Vagina (tissue), 2 donors: ENCODE data around the gene TRPM1. TPM values are rescaled to one million over a fixed set of nuclear protein-coding genes. Genes with fewer than 3 reads are reported as not detected.

Experiments used
- DNase-seq, 2 donors: peaks; one replicate each; pipeline ENCODE4 v3.0.0-alpha.2; 2017; ENCODE audit errors: extremely low spot score in 2 of 2
- H3K27ac ChIP-seq: fragments of 200-600 bp; sonication (generic); one replicate; pipeline ENCODE4 v1.5.1; 2019
- H3K27me3 ChIP-seq: fragments of 200-600 bp; sonication (generic); one replicate; pipeline ENCODE4 v1.5.1; 2019
- H3K36me3 ChIP-seq, 2 donors: fragments of 200-600 bp; sonication (generic); one replicate each; pipeline ENCODE4 v1.5.1; 2017 to 2019
- H3K4me1 ChIP-seq: fragments of 200-600 bp; sonication (generic); one replicate; pipeline ENCODE4 v1.5.1; 2019
- H3K4me3 ChIP-seq, 2 donors: fragments of 200-600 bp; sonication (generic); 1 replicate in 1 of 2; 2 replicates in 1 of 2; pipeline ENCODE4 v1.5.1; 2016 to 2019
- H3K9me3 ChIP-seq: fragments of 200-600 bp; sonication (generic); one replicate; pipeline ENCODE4 v1.5.1; 2019
- POLR2A ChIP-seq, 2 donors: fragments of 450-650 bp; IDR thresholded peaks; one replicate each; pipeline ENCODE4 v1.6.1; 2017; ENCODE audit warnings: antibody characterized with exemption in 2 of 2, mild to moderate bottlenecking in 2 of 2, moderate library complexity in 2 of 2
- POLR2AphosphoS5 ChIP-seq, 2 donors: sonication (generic); formaldehyde crosslinking; IDR thresholded peaks; one replicate each; pipeline ENCODE4 v1.9.0; 2017; ENCODE audit warnings: antibody characterized with exemption in 2 of 2, mild to moderate bottlenecking in 2 of 2, low read depth in 1 of 2; ENCODE audit not compliant: insufficient read depth in 1 of 2
- intact Hi-C: fragments of 100-400 bp; cut with DNase I; formaldehyde crosslinking; loops from one replicate; pipeline ENCODE4 v1.15.1; 2023
- total RNA-seq: library from RNA; depleted of rRNA; stranded (reverse); fragments of >200 nt; gene quantifications from one replicate; pipeline ENCODE4 v1.2.3, GENCODE V29; 2016
- TF ChIP-seq, protein P1 (sequence below), 3 experiments: fragments of 450-650 bp in 2 of 3; fragments of 200-600 bp in 1 of 3; sonication (generic) in 1 of 3; IDR thresholded peaks; one replicate each; pipeline ENCODE4 v1.5.1; 2017 to 2019; ENCODE audit warnings: antibody characterized with exemption in 3 of 3, mild to moderate bottlenecking in 2 of 3, moderate library complexity in 2 of 3

Gene TRPM1
- total RNA-seq, 1 donor from 2014 or later = not detected

DNA sequence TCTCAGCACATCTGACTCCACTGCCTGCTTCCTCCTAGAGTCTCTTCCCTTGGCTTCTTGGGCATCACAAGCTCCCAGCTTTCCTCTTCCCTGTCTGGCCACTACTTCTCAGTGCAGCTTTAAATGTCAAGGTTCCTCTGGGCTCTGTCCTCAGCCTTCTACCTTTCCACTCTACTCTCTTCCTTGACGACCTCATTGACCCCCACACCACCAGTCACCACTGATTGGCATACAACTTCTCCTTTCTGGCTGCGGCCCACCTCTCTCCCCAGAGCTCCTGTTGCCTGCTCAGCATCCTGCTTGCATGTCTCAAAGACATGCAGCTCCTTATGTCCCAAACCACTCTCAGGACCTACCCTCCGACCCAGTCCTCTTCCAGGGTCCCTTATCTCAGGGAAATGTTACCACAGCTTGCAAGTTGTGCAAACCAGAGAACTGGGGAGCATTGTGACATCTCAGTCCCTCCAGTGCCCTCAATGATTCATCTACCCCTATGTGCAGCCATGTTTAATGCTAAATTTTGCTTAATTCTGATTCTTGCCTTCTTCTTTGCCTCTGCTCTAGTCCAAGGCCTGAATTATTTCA, 49.9 kb downstream of the TRPM1 start:
- TF ChIP-seq POLR2A (IDR thresholded peaks at IDR 0.05) (no peak), POLR2AphosphoS5 (IDR thresholded peaks at IDR 0.05; ENCODE audit: insufficient read depth in 1 of 2, low read depth in 1 of 2) (no peak)
- TF ChIP-seq, protein P1, sequence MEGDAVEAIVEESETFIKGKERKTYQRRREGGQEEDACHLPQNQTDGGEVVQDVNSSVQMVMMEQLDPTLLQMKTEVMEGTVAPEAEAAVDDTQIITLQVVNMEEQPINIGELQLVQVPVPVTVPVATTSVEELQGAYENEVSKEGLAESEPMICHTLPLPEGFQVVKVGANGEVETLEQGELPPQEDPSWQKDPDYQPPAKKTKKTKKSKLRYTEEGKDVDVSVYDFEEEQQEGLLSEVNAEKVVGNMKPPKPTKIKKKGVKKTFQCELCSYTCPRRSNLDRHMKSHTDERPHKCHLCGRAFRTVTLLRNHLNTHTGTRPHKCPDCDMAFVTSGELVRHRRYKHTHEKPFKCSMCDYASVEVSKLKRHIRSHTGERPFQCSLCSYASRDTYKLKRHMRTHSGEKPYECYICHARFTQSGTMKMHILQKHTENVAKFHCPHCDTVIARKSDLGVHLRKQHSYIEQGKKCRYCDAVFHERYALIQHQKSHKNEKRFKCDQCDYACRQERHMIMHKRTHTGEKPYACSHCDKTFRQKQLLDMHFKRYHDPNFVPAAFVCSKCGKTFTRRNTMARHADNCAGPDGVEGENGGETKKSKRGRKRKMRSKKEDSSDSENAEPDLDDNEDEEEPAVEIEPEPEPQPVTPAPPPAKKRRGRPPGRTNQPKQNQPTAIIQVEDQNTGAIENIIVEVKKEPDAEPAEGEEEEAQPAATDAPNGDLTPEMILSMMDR (IDR thresholded peaks at IDR 0.05) = no peak
- no peaks in the 10 kb centered on the region for H3K27me3 ChIP-seq
- H3K4me1 ChIP-seq = no peaks in the 10 kb centered on the region
- H3K27ac ChIP-seq = no peak overlapping the region
- DNase-seq = no peak
- H3K4me3 ChIP-seq = no peak overlapping the region
- no peaks in the 10 kb centered on the region for H3K9me3 ChIP-seq
- no peaks in the 10 kb centered on the region for H3K36me3 ChIP-seq
- intact Hi-C loops = no loop called here

DNA sequence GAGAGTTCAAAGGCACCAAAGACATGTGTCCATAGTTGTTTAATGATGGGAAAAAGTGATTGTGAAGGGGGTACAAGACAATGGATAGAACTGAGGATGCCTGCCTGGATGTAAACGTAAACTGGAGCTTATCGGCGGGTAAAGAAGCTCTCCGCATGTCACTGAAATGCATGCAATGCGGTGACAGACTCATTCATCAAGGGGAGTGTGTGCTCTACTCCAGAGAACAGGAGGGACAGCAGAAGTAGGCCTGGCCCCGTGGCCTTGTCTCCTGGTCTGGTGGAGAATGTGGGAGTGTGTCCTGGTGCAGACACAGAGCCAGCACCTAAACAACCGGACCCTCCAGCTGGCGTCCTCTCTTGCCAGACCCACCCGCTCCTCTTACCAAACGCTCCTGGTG, 50.6 kb downstream of the TRPM1 start:
- Histone ChIP-seq H3K27ac (no peak overlapping the region), H3K4me1 (no peaks in the 10 kb centered on the region), H3K27me3 (no peaks in the 10 kb centered on the region), H3K4me3 (no peak overlapping the region), H3K36me3 (no peaks in the 10 kb centered on the region), H3K9me3 (no peaks in the 10 kb centered on the region)
- no peak for DNase-seq
- no peak for TF ChIP-seq POLR2AphosphoS5 (IDR thresholded peaks at IDR 0.05; ENCODE audit: insufficient read depth in 1 of 2, low read depth in 1 of 2)
- TF ChIP-seq, protein P1 (IDR thresholded peaks at IDR 0.05) = no peak
- intact Hi-C loops = no loop called here

DNA sequence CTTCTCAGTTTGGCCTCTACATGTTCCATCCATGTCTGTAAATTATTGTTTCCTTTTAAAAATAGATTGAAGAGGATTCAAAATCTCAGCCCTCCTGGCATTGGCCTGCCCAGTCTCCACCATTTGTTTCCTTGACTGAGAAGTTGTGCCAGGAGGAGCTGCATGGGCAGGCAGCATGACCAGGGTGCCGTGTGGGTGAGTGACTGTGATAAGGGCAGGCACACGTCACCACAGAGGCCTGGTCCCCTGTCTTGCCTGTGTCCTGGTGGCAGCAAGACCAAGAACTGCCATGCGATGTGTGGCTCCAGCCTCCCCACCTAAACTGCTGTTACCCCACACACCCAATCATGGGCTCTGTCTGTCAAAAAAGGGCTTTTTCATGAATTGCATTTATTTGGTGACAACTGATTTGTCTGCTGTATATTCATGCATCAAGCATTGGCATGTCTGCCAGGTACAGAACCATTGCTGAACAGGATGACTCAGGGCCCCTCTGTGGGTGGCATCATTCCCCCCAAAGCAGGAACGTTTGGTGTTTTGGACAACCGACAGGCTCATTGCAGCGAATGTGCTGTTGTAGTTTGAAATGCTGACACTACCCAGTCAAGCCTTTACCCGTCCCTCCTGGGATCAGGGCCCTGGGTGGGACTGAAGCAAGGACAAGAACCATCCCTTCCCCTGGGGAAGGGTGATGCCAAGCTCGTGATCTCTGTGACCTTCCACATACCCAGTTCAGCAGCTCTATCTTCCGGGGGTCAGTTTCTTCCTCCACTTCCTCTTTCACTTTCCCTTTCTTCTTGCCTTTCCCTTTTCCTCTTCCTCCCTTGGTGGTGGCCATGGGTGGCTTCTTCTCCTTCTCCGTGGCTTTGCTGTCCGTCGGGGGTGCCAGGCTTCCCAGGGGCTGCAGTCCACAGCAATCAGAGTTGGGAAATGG, 51.6 kb downstream of the TRPM1 start:
- Histone ChIP-seq H3K4me1 (no peaks in the 10 kb centered on the region), H3K4me3 (no peak overlapping the region), H3K27ac (no peak overlapping the region), H3K27me3 (no peaks in the 10 kb centered on the region), H3K36me3 (no peaks in the 10 kb centered on the region), H3K9me3 (no peaks in the 10 kb centered on the region)
- intact Hi-C loops = no loop called here
- DNase-seq = no peak
- TF ChIP-seq, protein P1 (IDR thresholded peaks at IDR 0.05) = no peak
- no peak for TF ChIP-seq POLR2A (IDR thresholded peaks at IDR 0.05)
- no peak for TF ChIP-seq POLR2AphosphoS5 (IDR thresholded peaks at IDR 0.05; ENCODE audit: insufficient read depth in 1 of 2, low read depth in 1 of 2)

DNA sequence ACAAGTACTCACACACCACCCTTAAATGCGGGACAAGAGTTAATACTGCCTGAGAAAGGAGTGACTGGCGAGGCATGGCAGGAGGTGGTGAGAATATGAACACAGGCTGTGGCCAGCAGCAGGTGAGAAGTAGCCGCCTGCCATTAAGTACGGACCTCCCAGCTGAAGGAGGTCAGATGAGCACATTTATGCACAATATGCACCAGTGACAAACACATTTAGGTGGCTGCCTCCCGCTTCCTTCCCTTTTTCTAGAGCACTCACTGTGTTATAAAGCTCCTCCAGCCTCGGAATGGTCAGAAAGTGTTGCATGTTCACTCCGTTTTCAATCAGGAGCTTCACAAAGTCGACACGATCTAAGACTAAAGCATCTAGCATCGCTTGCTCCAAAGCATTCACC, 52.4 kb downstream of the TRPM1 start:
- no peak overlapping the region for H3K27ac ChIP-seq
- H3K4me1 ChIP-seq = no peaks in the 10 kb centered on the region
- H3K36me3 ChIP-seq = no peaks in the 10 kb centered on the region
- no peaks in the 10 kb centered on the region for H3K9me3 ChIP-seq
- DNase-seq = no peak
- TF ChIP-seq, protein P1 (IDR thresholded peaks at IDR 0.05) = no peak
- intact Hi-C loops = no loop called here
- H3K27me3 ChIP-seq = no peaks in the 10 kb centered on the region
- no peak overlapping the region for H3K4me3 ChIP-seq

DNA sequence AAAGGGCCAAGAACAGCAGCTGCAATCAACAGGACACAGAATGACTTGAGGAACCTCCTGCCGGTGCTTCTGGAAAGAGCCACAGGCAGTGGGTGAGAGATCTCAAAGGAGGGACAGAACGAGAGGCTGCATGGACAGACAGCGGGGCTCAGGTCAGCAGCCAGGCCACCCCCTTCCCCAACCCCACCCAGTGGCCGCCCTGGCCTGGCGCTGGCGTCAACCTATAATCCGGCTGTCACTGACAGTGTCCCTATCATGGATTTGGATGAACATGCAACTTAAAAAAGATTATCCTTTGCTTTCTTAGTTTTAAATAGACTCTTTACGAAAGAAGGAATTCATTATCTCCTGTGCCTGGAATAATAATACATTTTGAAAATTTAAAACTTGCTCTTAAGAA, 54.1 kb downstream of the TRPM1 start:
- intact Hi-C loops = no loop called here

More for the DNA sequence above, 54.1 kb downstream of the TRPM1 start:
- no peak overlapping the region for H3K27ac ChIP-seq
- H3K4me3 ChIP-seq = no peak overlapping the region
- DNase-seq = no peak
- no peaks in the 10 kb centered on the region for H3K9me3 ChIP-seq
- H3K36me3 ChIP-seq = no peaks in the 10 kb centered on the region
- no peaks in the 10 kb centered on the region for H3K4me1 ChIP-seq
- TF ChIP-seq, protein P1 (IDR thresholded peaks at IDR 0.05) = no peak
- no peaks in the 10 kb centered on the region for H3K27me3 ChIP-seq
